WTC11 (cell line): Measurements from ENCODE around the gene MYO3A. TPM values are rescaled to one million over a fixed set of nuclear protein-coding genes. Genes with fewer than 3 reads are reported as not detected.

ENCODE experiments used
- ATAC-seq: fragments of 200-7000 bp; cut with Tn5 transposase; 2 replicates; pipeline ENCODE4 v1.10.0; 2021; ENCODE audit warnings: mild to moderate bottlenecking, moderate library complexity
- CTCF ChIA-PET: fragments of 300-600 bp; sonication (Branson Sonifier 250); formaldehyde crosslinking; loops from one replicate; lab custom pipeline; 2021; ENCODE audit warnings: antibody characterized with exemption; lab: Charles Lee
- POLR2A ChIA-PET: fragments of 350-600 bp; sonication (Branson Sonifier 250); formaldehyde crosslinking; loops from one replicate; lab custom pipeline; 2021; ENCODE audit warnings: antibody characterized with exemption; lab: Charles Lee
- DNase-seq: peaks from one replicate; pipeline ENCODE4 v3.0.0; 2021; ENCODE audit warnings: low spot score
- H3K27ac Mint-ChIP-seq: 2 replicates; pipeline ENCODE4 v1.8.0; 2021; ENCODE audit warnings: mixed read lengths
- H3K27me3 Mint-ChIP-seq: 2 replicates; pipeline ENCODE4 v1.8.0; 2021; ENCODE audit warnings: low read depth, mild to moderate bottlenecking, moderate library complexity, mixed read lengths
- H3K36me3 Mint-ChIP-seq: 2 replicates; pipeline ENCODE4 v1.8.0; 2021; ENCODE audit warnings: mixed read lengths
- H3K4me1 Mint-ChIP-seq: 2 replicates; pipeline ENCODE4 v1.8.0; 2022; ENCODE audit warnings: mixed read lengths
- H3K4me3 Mint-ChIP-seq: 2 replicates; pipeline ENCODE4 v1.8.0; 2021; ENCODE audit warnings: mild to moderate bottlenecking, moderate library complexity, mixed read lengths
- H3K9me3 Mint-ChIP-seq: 2 replicates; pipeline ENCODE4 v1.8.0; 2021; ENCODE audit warnings: mixed read lengths
- NFYB ChIP-seq: sonication (generic); formaldehyde crosslinking; conservative IDR thresholded peaks from 2 replicates; pipeline ENCODE4 v1.8.0; 2022; ENCODE audit warnings: low read depth, missing genetic modification reagents
- NR2C2 ChIP-seq: sonication (generic); formaldehyde crosslinking; IDR thresholded peaks from 2 replicates; pipeline ENCODE4 v1.8.0; 2022; ENCODE audit warnings: mild to moderate bottlenecking, missing genetic modification reagents
- PRRX2 ChIP-seq: fragments of 250-450 bp; sonication (Bioruptor Pico); IDR thresholded peaks from 2 replicates; pipeline ENCODE4 v1.8.0; 2021; ENCODE audit warnings: mild to moderate bottlenecking
- RORB ChIP-seq: fragments of 250-450 bp; sonication (Bioruptor Pico); IDR thresholded peaks from 2 replicates; pipeline ENCODE4 v1.9.0; 2021; ENCODE audit warnings: mild to moderate bottlenecking
- SMAD3 ChIP-seq: sonication (generic); formaldehyde crosslinking; IDR thresholded peaks from 2 replicates; pipeline ENCODE4 v1.8.0; 2022; ENCODE audit warnings: missing genetic modification reagents, mild to moderate bottlenecking, borderline replicate concordance
- SMAD4 ChIP-seq: sonication (generic); formaldehyde crosslinking; IDR thresholded peaks from 2 replicates; pipeline ENCODE4 v1.8.0; 2022; ENCODE audit warnings: mild to moderate bottlenecking, missing genetic modification reagents
- SP1 ChIP-seq: sonication (generic); formaldehyde crosslinking; conservative IDR thresholded peaks from 2 replicates; pipeline ENCODE4 v1.8.1; 2022; ENCODE audit warnings: missing genetic modification reagents
- ZNF317 ChIP-seq: sonication (generic); formaldehyde crosslinking; IDR thresholded peaks from 2 replicates; pipeline ENCODE4 v1.8.1; 2023; ENCODE audit warnings: low read depth, mild to moderate bottlenecking, moderate library complexity, missing genetic modification reagents, borderline replicate concordance
- ZNF416 ChIP-seq: fragments of 250-450 bp; sonication (Bioruptor Pico); IDR thresholded peaks from 2 replicates; pipeline ENCODE4 v1.9.0; 2021; ENCODE audit warnings: mild to moderate bottlenecking, inconsistent platforms
- total RNA-seq: library from RNA; stranded (reverse); gene quantifications from 3 replicates; pipeline ENCODE4 v1.2.3, GENCODE V29; 2021
- TF ChIP-seq, protein P1 (sequence below): sonication (generic); formaldehyde crosslinking; IDR thresholded peaks from 2 replicates; pipeline ENCODE4 v1.8.0; 2022; ENCODE audit warnings: mild to moderate bottlenecking, missing genetic modification reagents
- TF ChIP-seq, protein P2 (sequence below): fragments of 250-450 bp; sonication (Bioruptor Pico); IDR thresholded peaks from 2 replicates; pipeline ENCODE4 v1.9.0; 2021; ENCODE audit warnings: moderate library complexity, mild to moderate bottlenecking, inconsistent platforms, borderline replicate concordance
- TF ChIP-seq, protein P3 (sequence below): sonication (generic); formaldehyde crosslinking; IDR thresholded peaks from 2 replicates; pipeline ENCODE4 v1.8.1; 2022; ENCODE audit warnings: mild to moderate bottlenecking, missing genetic modification reagents, moderate library complexity, borderline replicate concordance
- TF ChIP-seq, protein P4 (sequence below): fragments of 250-450 bp; sonication (Bioruptor Pico); conservative IDR thresholded peaks from 2 replicates; pipeline ENCODE4 v1.9.0; 2021; ENCODE audit warnings: mild to moderate bottlenecking
- TF ChIP-seq, protein P5 (sequence below): sonication (generic); formaldehyde crosslinking; IDR thresholded peaks from 2 replicates; pipeline ENCODE4 v1.8.1; 2023; ENCODE audit warnings: mild to moderate bottlenecking, moderate library complexity, missing genetic modification reagents
- TF ChIP-seq, protein P6 (sequence below): sonication (generic); formaldehyde crosslinking; IDR thresholded peaks from 2 replicates; pipeline ENCODE4 v1.8.1; 2023; ENCODE audit warnings: mild to moderate bottlenecking, missing genetic modification reagents
- TF ChIP-seq, protein P7 (sequence below): fragments of 250-450 bp; sonication (Bioruptor Pico); IDR thresholded peaks from 2 replicates; pipeline ENCODE4 v1.9.0; 2021; ENCODE audit warnings: mild to moderate bottlenecking
- TF ChIP-seq, protein P8 (sequence below): sonication (generic); formaldehyde crosslinking; IDR thresholded peaks from 2 replicates; pipeline ENCODE4 v1.8.1; 2022; ENCODE audit warnings: mild to moderate bottlenecking, moderate library complexity, missing genetic modification reagents

The MYO3A gene
- total RNA-seq, 1 experiment from 2014 or later = 3.7 TPM

DNA sequence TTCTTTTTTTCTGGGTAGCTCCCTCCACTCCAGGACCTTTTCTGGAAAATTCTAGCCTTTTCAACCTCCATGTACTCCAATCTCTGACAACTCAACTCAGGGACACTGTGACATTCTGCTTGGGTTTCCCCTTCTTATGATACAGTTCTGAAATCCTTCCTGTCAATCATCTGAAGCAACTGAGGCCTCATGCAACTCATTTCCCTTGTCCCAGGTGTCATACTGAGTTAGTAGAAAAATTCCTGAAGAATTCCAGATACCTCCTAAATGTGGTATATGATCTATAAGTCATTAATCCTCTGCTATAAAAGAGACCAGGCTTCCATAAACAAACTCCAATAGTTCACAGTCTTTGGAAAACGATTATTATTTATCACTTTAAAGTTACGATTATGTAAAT lies 43.0 kb upstream of the MYO3A start:
- ChIA-PET POLR2A (no interaction called here), CTCF (interaction anchor here (0.6 kb wide), 1 partner anchor 703 kb away, joined by 3 read pairs; no protein-coding TSS in a partner anchor)
- peaks cover 6% of the 10 kb centered on the region; the same call in 1 of the 2 replicates for H3K36me3 Mint-ChIP-seq
- TF ChIP-seq SMAD3 (no peak), ZNF317 (CRISPR knock-in tag) (no peak), SMAD4 (CRISPR knock-in tag) (no peak), SP1 (CRISPR knock-in tag) (no peak)
- TF ChIP-seq, protein P1, sequence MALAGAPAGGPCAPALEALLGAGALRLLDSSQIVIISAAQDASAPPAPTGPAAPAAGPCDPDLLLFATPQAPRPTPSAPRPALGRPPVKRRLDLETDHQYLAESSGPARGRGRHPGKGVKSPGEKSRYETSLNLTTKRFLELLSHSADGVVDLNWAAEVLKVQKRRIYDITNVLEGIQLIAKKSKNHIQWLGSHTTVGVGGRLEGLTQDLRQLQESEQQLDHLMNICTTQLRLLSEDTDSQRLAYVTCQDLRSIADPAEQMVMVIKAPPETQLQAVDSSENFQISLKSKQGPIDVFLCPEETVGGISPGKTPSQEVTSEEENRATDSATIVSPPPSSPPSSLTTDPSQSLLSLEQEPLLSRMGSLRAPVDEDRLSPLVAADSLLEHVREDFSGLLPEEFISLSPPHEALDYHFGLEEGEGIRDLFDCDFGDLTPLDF (CRISPR knock-in tag) = no peak
- TF ChIP-seq, protein P2, sequence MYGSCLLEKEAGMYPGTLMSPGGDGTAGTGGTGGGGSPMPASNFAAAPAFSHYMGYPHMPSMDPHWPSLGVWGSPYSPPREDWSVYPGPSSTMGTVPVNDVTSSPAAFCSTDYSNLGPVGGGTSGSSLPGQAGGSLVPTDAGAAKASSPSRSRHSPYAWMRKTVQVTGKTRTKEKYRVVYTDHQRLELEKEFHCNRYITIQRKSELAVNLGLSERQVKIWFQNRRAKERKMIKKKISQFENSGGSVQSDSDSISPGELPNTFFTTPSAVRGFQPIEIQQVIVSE (CRISPR knock-in tag) = no peak
- TF ChIP-seq, protein P3, sequence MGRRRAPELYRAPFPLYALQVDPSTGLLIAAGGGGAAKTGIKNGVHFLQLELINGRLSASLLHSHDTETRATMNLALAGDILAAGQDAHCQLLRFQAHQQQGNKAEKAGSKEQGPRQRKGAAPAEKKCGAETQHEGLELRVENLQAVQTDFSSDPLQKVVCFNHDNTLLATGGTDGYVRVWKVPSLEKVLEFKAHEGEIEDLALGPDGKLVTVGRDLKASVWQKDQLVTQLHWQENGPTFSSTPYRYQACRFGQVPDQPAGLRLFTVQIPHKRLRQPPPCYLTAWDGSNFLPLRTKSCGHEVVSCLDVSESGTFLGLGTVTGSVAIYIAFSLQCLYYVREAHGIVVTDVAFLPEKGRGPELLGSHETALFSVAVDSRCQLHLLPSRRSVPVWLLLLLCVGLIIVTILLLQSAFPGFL (CRISPR knock-in tag) = no peak
- TF ChIP-seq, protein P4, sequence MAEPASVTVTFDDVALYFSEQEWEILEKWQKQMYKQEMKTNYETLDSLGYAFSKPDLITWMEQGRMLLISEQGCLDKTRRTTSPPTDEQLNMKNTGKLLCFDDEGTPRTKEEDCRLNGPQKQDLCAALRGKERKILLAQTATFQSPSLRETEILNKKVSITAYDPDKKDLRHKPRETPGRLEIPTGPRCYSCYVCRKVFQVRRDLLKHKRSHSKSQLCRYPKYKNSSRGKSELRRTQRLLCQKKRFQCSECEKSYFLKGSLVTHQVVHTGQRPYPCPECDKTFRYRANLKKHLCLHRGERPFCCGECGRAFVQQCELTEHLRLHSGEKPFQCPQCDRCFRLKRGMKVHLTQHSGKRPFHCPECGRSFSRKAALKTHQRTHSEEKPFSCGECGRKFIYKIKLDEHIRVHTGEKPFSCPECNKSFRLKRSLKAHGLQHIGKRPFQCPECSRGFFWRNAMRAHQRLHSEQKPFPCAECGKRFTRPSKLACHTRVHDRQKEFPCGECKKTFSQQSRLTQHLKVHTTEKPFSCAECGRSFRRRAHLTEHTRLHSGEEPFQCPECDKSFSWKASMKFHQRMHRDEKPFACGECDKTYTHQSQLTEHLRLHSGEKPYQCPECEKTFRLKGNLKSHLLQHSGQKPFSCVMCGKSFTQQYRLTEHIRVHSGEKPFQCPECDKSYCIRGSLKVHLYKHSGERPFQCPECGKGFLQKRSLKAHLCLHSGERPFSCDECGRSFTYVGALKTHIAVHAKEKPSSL (CRISPR knock-in tag) = no peak
- TF ChIP-seq, protein P5, sequence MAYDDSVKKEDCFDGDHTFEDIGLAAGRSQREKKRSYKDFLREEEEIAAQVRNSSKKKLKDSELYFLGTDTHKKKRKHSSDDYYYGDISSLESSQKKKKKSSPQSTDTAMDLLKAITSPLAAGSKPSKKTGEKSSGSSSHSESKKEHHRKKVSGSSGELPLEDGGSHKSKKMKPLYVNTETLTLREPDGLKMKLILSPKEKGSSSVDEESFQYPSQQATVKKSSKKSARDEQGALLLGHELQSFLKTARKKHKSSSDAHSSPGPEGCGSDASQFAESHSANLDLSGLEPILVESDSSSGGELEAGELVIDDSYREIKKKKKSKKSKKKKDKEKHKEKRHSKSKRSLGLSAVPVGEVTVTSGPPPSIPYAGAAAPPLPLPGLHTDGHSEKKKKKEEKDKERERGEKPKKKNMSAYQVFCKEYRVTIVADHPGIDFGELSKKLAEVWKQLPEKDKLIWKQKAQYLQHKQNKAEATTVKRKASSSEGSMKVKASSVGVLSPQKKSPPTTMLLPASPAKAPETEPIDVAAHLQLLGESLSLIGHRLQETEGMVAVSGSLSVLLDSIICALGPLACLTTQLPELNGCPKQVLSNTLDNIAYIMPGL (CRISPR knock-in tag) = no peak
- TF ChIP-seq, protein P6, sequence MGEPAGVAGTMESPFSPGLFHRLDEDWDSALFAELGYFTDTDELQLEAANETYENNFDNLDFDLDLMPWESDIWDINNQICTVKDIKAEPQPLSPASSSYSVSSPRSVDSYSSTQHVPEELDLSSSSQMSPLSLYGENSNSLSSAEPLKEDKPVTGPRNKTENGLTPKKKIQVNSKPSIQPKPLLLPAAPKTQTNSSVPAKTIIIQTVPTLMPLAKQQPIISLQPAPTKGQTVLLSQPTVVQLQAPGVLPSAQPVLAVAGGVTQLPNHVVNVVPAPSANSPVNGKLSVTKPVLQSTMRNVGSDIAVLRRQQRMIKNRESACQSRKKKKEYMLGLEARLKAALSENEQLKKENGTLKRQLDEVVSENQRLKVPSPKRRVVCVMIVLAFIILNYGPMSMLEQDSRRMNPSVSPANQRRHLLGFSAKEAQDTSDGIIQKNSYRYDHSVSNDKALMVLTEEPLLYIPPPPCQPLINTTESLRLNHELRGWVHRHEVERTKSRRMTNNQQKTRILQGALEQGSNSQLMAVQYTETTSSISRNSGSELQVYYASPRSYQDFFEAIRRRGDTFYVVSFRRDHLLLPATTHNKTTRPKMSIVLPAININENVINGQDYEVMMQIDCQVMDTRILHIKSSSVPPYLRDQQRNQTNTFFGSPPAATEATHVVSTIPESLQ (CRISPR knock-in tag) = no peak
- DNase-seq (no peak), ATAC-seq (no peak)
- H3K27me3 Mint-ChIP-seq = no peaks in the 10 kb centered on the region
- peaks cover 18% of the 10 kb centered on the region for H3K9me3 Mint-ChIP-seq
- peaks cover 12% of the 10 kb centered on the region for H3K4me1 Mint-ChIP-seq
- no peak overlapping the region for H3K27ac Mint-ChIP-seq
- no peak overlapping the region for H3K4me3 Mint-ChIP-seq

DNA sequence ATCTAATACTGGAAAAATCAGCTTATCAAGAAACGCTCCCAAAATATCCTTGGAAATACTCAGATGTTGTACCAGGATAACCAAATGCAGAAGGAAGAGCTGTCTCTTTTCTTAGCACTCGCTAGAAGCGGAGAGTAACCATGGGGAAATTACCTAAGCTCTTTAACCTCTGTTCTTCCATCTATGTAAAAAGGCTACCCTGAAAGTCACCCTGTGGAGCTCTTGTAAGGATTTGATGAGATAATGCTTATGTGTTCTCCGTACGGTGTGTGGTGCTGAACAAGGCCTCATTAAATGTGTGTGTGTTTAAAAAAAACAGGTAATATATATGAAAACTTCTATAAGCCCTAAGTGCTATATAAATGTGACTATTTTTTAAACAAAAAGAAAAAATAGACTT lies 38.2 kb upstream of the MYO3A start:
- no peak for ATAC-seq
- Mint-ChIP-seq H3K4me3 (no peak overlapping the region), H3K27me3 (no peaks in the 10 kb centered on the region), H3K36me3 (peaks cover 6% of the 10 kb centered on the region; the same call in 1 of the 2 replicates), H3K27ac (no peak overlapping the region), H3K4me1 (peaks cover 15% of the 10 kb centered on the region), H3K9me3 (peaks cover 12% of the 10 kb centered on the region)
- no peak for DNase-seq
- TF ChIP-seq NFYB (CRISPR knock-in tag) = no peak
- TF ChIP-seq, protein P7, sequence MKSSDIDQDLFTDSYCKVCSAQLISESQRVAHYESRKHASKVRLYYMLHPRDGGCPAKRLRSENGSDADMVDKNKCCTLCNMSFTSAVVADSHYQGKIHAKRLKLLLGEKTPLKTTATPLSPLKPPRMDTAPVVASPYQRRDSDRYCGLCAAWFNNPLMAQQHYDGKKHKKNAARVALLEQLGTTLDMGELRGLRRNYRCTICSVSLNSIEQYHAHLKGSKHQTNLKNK = no peak
- TF ChIP-seq PRRX2 (CRISPR knock-in tag) = no peak
- TF ChIP-seq, protein P6 (CRISPR knock-in tag) = no peak
- TF ChIP-seq NR2C2 (CRISPR knock-in tag) = no peak
- no peak for TF ChIP-seq RORB (CRISPR knock-in tag)
- TF ChIP-seq, protein P8, sequence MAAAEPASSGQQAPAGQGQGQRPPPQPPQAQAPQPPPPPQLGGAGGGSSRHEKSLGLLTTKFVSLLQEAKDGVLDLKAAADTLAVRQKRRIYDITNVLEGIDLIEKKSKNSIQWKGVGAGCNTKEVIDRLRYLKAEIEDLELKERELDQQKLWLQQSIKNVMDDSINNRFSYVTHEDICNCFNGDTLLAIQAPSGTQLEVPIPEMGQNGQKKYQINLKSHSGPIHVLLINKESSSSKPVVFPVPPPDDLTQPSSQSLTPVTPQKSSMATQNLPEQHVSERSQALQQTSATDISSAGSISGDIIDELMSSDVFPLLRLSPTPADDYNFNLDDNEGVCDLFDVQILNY (CRISPR knock-in tag) = no peak
- no peak for TF ChIP-seq ZNF416 (CRISPR knock-in tag)
- CTCF ChIA-PET = interaction anchor here (2.4 kb wide), 1 partner anchor 20 kb away, joined by 6 read pairs; no protein-coding TSS in a partner anchor
- POLR2A ChIA-PET = no interaction called here
